Measurements from ENCODE around the gene PARD6G.

- TF ChIP-seq CTCF (conservative IDR thresholded peaks at IDR 0.05; ENCODE audit: low read depth in 2 of 2) (no peak), EZH2 (IDR thresholded peaks at IDR 0.05; ENCODE audit: low read depth, unreplicated experiment) (no peak), NANOG (IDR thresholded peaks at IDR 0.05; ENCODE audit: borderline replicate concordance) (no peak), STAT1 (IDR thresholded peaks at IDR 0.05; ENCODE audit: unreplicated experiment) (no peak), CREB1 (CRISPR knock-in tag; IDR thresholded peaks at IDR 0.05; ENCODE audit: low read depth) (no peak), EZH2phosphoT487 (IDR thresholded peaks at IDR 0.05; ENCODE audit: unreplicated experiment) (no peak), POLR2AphosphoS5 (IDR thresholded peaks at IDR 0.05; ENCODE audit: low read depth) (no peak), REST (IDR thresholded peaks at IDR 0.05; ENCODE audit: unreplicated experiment) (no peak), ETS1 (IDR thresholded peaks at IDR 0.05) (no peak), ZNF331 (CRISPR knock-in tag; IDR thresholded peaks at IDR 0.05; ENCODE audit: low read depth) (no peak)
- TF ChIP-seq, protein P1, sequence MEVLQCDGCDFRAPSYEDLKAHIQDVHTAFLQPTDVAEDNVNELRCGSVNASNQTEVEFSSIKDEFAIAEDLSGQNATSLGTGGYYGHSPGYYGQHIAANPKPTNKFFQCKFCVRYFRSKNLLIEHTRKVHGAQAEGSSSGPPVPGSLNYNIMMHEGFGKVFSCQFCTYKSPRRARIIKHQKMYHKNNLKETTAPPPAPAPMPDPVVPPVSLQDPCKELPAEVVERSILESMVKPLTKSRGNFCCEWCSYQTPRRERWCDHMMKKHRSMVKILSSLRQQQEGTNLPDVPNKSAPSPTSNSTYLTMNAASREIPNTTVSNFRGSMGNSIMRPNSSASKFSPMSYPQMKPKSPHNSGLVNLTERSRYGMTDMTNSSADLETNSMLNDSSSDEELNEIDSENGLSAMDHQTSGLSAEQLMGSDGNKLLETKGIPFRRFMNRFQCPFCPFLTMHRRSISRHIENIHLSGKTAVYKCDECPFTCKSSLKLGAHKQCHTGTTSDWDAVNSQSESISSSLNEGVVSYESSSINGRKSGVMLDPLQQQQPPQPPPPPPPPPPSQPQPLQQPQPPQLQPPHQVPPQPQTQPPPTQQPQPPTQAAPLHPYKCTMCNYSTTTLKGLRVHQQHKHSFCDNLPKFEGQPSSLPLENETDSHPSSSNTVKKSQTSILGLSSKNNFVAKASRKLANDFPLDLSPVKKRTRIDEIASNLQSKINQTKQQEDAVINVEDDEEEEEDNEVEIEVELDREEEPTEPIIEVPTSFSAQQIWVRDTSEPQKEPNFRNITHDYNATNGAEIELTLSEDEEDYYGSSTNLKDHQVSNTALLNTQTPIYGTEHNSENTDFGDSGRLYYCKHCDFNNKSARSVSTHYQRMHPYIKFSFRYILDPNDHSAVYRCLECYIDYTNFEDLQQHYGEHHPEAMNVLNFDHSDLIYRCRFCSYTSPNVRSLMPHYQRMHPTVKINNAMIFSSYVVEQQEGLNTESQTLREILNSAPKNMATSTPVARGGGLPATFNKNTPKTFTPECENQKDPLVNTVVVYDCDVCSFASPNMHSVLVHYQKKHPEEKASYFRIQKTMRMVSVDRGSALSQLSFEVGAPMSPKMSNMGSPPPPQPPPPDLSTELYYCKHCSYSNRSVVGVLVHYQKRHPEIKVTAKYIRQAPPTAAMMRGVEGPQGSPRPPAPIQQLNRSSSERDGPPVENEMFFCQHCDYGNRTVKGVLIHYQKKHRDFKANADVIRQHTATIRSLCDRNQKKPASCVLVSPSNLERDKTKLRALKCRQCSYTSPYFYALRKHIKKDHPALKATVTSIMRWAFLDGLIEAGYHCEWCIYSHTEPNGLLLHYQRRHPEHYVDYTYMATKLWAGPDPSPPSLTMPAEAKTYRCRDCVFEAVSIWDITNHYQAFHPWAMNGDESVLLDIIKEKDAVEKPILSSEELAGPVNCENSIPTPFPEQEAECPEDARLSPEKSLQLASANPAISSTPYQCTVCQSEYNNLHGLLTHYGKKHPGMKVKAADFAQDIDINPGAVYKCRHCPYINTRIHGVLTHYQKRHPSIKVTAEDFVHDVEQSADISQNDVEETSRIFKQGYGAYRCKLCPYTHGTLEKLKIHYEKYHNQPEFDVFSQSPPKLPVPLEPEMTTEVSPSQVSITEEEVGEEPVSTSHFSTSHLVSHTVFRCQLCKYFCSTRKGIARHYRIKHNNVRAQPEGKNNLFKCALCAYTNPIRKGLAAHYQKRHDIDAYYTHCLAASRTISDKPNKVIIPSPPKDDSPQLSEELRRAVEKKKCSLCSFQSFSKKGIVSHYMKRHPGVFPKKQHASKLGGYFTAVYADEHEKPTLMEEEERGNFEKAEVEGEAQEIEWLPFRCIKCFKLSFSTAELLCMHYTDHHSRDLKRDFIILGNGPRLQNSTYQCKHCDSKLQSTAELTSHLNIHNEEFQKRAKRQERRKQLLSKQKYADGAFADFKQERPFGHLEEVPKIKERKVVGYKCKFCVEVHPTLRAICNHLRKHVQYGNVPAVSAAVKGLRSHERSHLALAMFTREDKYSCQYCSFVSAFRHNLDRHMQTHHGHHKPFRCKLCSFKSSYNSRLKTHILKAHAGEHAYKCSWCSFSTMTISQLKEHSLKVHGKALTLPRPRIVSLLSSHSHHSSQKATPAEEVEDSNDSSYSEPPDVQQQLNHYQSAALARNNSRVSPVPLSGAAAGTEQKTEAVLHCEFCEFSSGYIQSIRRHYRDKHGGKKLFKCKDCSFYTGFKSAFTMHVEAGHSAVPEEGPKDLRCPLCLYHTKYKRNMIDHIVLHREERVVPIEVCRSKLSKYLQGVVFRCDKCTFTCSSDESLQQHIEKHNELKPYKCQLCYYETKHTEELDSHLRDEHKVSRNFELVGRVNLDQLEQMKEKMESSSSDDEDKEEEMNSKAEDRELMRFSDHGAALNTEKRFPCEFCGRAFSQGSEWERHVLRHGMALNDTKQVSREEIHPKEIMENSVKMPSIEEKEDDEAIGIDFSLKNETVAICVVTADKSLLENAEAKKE (CRISPR knock-in tag; IDR thresholded peaks at IDR 0.05) = no peak
Observed at GRCh38 chr18:80161781-80162417, 85.4 kb downstream of the PARD6G start.
